WTC11 (cell line): ENCODE data around the gene COMMD10. TPM values are rescaled to one million over a fixed set of nuclear protein-coding genes. Genes with fewer than 3 reads are reported as not detected.

Source experiments
- ATAC-seq: fragments of 200-7000 bp; cut with Tn5 transposase; 2 replicates; pipeline ENCODE4 v1.10.0; 2021; ENCODE audit warnings: mild to moderate bottlenecking, moderate library complexity
- CTCF ChIA-PET: fragments of 300-600 bp; sonication (Branson Sonifier 250); formaldehyde crosslinking; loops from one replicate; lab custom pipeline; 2021; ENCODE audit warnings: antibody characterized with exemption; lab: Charles Lee
- POLR2A ChIA-PET: fragments of 350-600 bp; sonication (Branson Sonifier 250); formaldehyde crosslinking; loops from one replicate; lab custom pipeline; 2021; ENCODE audit warnings: antibody characterized with exemption; lab: Charles Lee
- DNase-seq: peaks from one replicate; pipeline ENCODE4 v3.0.0; 2021; ENCODE audit warnings: low spot score
- H3K27ac Mint-ChIP-seq: 2 replicates; pipeline ENCODE4 v1.8.0; 2021; ENCODE audit warnings: mixed read lengths
- H3K27me3 Mint-ChIP-seq: 2 replicates; pipeline ENCODE4 v1.8.0; 2021; ENCODE audit warnings: low read depth, mild to moderate bottlenecking, moderate library complexity, mixed read lengths
- H3K36me3 Mint-ChIP-seq: 2 replicates; pipeline ENCODE4 v1.8.0; 2021; ENCODE audit warnings: mixed read lengths
- H3K4me1 Mint-ChIP-seq: 2 replicates; pipeline ENCODE4 v1.8.0; 2022; ENCODE audit warnings: mixed read lengths
- H3K4me3 Mint-ChIP-seq: 2 replicates; pipeline ENCODE4 v1.8.0; 2021; ENCODE audit warnings: mild to moderate bottlenecking, moderate library complexity, mixed read lengths
- H3K9me3 Mint-ChIP-seq: 2 replicates; pipeline ENCODE4 v1.8.0; 2021; ENCODE audit warnings: mixed read lengths
- ATF2 ChIP-seq: sonication (generic); formaldehyde crosslinking; IDR thresholded peaks from 2 replicates; pipeline ENCODE4 v1.8.1; 2022; ENCODE audit warnings: low read depth, missing genetic modification reagents, borderline replicate concordance
- HMGA2 ChIP-seq: fragments of 250-450 bp; sonication (Bioruptor Pico); IDR thresholded peaks from 2 replicates; pipeline ENCODE4 v1.4.0; 2021; ENCODE audit warnings: mild to moderate bottlenecking, moderate library complexity
- JUN ChIP-seq: sonication (generic); formaldehyde crosslinking; IDR thresholded peaks from 2 replicates; pipeline ENCODE4 v1.8.0; 2023; ENCODE audit warnings: mild to moderate bottlenecking, missing genetic modification reagents
- TEAD4 ChIP-seq: sonication (generic); formaldehyde crosslinking; IDR thresholded peaks from 2 replicates; pipeline ENCODE4 v1.8.0; 2022; ENCODE audit warnings: mild to moderate bottlenecking, missing genetic modification reagents
- ZBTB21 ChIP-seq: sonication (generic); formaldehyde crosslinking; IDR thresholded peaks from 2 replicates; pipeline ENCODE4 v1.8.1; 2023; ENCODE audit warnings: mild to moderate bottlenecking, missing genetic modification reagents, borderline replicate concordance
- ZNF263 ChIP-seq: sonication (generic); formaldehyde crosslinking; IDR thresholded peaks from 2 replicates; pipeline ENCODE4 v1.8.1; 2022; ENCODE audit warnings: low read depth, mild to moderate bottlenecking, moderate library complexity, missing genetic modification reagents
- ZNF423 ChIP-seq: fragments of 250-450 bp; sonication (Bioruptor Pico); IDR thresholded peaks from 2 replicates; pipeline ENCODE4 v2.1.2; 2022; ENCODE audit warnings: mild to moderate bottlenecking, moderate library complexity
- ZNF425 ChIP-seq: fragments of 250-450 bp; sonication (Bioruptor Pico); conservative IDR thresholded peaks from 2 replicates; pipeline ENCODE4 v1.9.0; 2021; ENCODE audit warnings: mild to moderate bottlenecking
- total RNA-seq: library from RNA; stranded (reverse); gene quantifications from 3 replicates; pipeline ENCODE4 v1.2.3, GENCODE V29; 2021
- TF ChIP-seq, protein P1 (sequence below): sonication (generic); formaldehyde crosslinking; IDR thresholded peaks from 2 replicates; pipeline ENCODE4 v1.8.0; 2022; ENCODE audit warnings: mild to moderate bottlenecking, missing genetic modification reagents
- TF ChIP-seq, protein P2 (sequence below): fragments of 200-600 bp; IDR thresholded peaks from 2 replicates; pipeline ENCODE4 v1.8.0; 2022; ENCODE audit warnings: antibody characterized with exemption
- TF ChIP-seq, protein P3 (sequence below): fragments of 250-450 bp; sonication (Bioruptor Pico); IDR thresholded peaks from 2 replicates; pipeline ENCODE4 v1.8.0; 2021; ENCODE audit warnings: mild to moderate bottlenecking
- TF ChIP-seq, protein P4 (sequence below): fragments of 250-450 bp; sonication (Bioruptor Pico); IDR thresholded peaks from 2 replicates; pipeline ENCODE4 v2.1.2; 2022; ENCODE audit warnings: mild to moderate bottlenecking, moderate library complexity
- TF ChIP-seq, protein P5 (sequence below): fragments of 250-450 bp; sonication (Bioruptor Pico); IDR thresholded peaks from 2 replicates; pipeline ENCODE4 v1.9.0; 2021; ENCODE audit warnings: moderate library complexity, mild to moderate bottlenecking, inconsistent platforms, borderline replicate concordance
- TF ChIP-seq, protein P6 (sequence below): sonication (generic); formaldehyde crosslinking; IDR thresholded peaks from 2 replicates; pipeline ENCODE4 v1.8.1; 2022; ENCODE audit warnings: missing genetic modification reagents, borderline replicate concordance

The COMMD10 gene
- total RNA-seq, 1 experiment from 2014 or later = 34.5 TPM

DNA sequence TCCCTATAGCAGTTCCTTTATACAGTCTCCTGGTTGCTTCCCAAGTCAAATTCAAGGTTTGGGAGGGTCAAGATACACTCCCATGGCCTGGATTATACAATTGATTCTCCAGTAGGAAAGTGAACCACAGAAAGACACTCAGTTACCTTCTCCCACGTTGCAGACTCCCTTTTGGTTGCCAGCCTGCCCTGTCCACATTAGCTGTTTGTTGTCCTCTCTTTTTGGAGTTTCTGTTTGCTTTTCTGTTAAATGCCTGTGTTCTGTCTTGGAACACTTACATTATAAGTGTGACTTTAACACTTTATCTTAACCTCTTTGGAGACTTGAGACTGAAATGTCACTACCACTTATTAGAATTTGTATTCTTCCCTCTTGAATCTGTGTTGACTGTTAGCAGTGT lies 30.3 kb downstream of the COMMD10 start:
- ATAC-seq (no peak), DNase-seq (no peak)
- Mint-ChIP-seq H3K27ac (no peak overlapping the region), H3K4me1 (peaks cover 16% of the 10 kb centered on the region), H3K9me3 (peaks cover 28% of the 10 kb centered on the region), H3K36me3 (peaks cover 34% of the 10 kb centered on the region), H3K4me3 (no peak overlapping the region), H3K27me3 (no peaks in the 10 kb centered on the region)
- POLR2A ChIA-PET = no interaction called here
- CTCF ChIA-PET = no interaction called here
- no peak for TF ChIP-seq ZNF423
- TF ChIP-seq ATF2 (CRISPR knock-in tag) = no peak
- TF ChIP-seq, protein P1, sequence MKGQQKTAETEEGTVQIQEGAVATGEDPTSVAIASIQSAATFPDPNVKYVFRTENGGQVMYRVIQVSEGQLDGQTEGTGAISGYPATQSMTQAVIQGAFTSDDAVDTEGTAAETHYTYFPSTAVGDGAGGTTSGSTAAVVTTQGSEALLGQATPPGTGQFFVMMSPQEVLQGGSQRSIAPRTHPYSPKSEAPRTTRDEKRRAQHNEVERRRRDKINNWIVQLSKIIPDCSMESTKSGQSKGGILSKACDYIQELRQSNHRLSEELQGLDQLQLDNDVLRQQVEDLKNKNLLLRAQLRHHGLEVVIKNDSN = no peak
- TF ChIP-seq TEAD4 (CRISPR knock-in tag) = no peak
- TF ChIP-seq, protein P2, sequence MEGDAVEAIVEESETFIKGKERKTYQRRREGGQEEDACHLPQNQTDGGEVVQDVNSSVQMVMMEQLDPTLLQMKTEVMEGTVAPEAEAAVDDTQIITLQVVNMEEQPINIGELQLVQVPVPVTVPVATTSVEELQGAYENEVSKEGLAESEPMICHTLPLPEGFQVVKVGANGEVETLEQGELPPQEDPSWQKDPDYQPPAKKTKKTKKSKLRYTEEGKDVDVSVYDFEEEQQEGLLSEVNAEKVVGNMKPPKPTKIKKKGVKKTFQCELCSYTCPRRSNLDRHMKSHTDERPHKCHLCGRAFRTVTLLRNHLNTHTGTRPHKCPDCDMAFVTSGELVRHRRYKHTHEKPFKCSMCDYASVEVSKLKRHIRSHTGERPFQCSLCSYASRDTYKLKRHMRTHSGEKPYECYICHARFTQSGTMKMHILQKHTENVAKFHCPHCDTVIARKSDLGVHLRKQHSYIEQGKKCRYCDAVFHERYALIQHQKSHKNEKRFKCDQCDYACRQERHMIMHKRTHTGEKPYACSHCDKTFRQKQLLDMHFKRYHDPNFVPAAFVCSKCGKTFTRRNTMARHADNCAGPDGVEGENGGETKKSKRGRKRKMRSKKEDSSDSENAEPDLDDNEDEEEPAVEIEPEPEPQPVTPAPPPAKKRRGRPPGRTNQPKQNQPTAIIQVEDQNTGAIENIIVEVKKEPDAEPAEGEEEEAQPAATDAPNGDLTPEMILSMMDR = no peak
- TF ChIP-seq, protein P3, sequence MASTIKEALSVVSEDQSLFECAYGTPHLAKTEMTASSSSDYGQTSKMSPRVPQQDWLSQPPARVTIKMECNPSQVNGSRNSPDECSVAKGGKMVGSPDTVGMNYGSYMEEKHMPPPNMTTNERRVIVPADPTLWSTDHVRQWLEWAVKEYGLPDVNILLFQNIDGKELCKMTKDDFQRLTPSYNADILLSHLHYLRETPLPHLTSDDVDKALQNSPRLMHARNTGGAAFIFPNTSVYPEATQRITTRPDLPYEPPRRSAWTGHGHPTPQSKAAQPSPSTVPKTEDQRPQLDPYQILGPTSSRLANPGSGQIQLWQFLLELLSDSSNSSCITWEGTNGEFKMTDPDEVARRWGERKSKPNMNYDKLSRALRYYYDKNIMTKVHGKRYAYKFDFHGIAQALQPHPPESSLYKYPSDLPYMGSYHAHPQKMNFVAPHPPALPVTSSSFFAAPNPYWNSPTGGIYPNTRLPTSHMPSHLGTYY = no peak
- TF ChIP-seq ZNF425 (CRISPR knock-in tag) = no peak
- no peak for TF ChIP-seq ZBTB21 (CRISPR knock-in tag)
- TF ChIP-seq, protein P4, sequence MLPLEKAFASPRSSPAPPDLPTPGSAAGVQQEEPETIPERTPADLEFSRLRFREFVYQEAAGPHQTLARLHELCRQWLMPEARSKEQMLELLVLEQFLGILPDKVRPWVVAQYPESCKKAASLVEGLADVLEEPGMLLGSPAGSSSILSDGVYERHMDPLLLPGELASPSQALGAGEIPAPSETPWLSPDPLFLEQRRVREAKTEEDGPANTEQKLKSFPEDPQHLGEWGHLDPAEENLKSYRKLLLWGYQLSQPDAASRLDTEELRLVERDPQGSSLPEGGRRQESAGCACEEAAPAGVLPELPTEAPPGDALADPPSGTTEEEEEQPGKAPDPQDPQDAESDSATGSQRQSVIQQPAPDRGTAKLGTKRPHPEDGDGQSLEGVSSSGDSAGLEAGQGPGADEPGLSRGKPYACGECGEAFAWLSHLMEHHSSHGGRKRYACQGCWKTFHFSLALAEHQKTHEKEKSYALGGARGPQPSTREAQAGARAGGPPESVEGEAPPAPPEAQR (CRISPR knock-in tag) = no peak
- no peak for TF ChIP-seq JUN (CRISPR knock-in tag)
- TF ChIP-seq, protein P5, sequence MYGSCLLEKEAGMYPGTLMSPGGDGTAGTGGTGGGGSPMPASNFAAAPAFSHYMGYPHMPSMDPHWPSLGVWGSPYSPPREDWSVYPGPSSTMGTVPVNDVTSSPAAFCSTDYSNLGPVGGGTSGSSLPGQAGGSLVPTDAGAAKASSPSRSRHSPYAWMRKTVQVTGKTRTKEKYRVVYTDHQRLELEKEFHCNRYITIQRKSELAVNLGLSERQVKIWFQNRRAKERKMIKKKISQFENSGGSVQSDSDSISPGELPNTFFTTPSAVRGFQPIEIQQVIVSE = no peak
- no peak for TF ChIP-seq ZNF263
- TF ChIP-seq HMGA2 = no peak

- TF ChIP-seq ZNF425 (CRISPR knock-in tag) = no peak
- TF ChIP-seq, protein P6, sequence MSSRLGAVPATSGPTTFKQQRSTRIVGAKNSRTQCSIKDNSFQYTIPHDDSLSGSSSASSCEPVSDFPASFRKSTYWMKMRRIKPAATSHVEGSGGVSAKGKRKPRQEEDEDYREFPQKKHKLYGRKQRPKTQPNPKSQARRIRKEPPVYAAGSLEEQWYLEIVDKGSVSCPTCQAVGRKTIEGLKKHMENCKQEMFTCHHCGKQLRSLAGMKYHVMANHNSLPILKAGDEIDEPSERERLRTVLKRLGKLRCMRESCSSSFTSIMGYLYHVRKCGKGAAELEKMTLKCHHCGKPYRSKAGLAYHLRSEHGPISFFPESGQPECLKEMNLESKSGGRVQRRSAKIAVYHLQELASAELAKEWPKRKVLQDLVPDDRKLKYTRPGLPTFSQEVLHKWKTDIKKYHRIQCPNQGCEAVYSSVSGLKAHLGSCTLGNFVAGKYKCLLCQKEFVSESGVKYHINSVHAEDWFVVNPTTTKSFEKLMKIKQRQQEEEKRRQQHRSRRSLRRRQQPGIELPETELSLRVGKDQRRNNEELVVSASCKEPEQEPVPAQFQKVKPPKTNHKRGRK (CRISPR knock-in tag) = no peak
- DNase-seq (no peak), ATAC-seq (no peak)
- H3K36me3 Mint-ChIP-seq = peaks cover 12% of the 10 kb centered on the region
- POLR2A ChIA-PET = no interaction called here
- CTCF ChIA-PET = no interaction called here
- H3K4me3 Mint-ChIP-seq = no peak overlapping the region
- no peaks in the 10 kb centered on the region for H3K4me1 Mint-ChIP-seq
- H3K27me3 Mint-ChIP-seq = no peaks in the 10 kb centered on the region
- H3K27ac Mint-ChIP-seq = no peak overlapping the region; the same call in 1 of the 2 replicates
- H3K9me3 Mint-ChIP-seq = peaks cover 6% of the 10 kb centered on the region
Observed at GRCh38 chr5:116130471-116130870, 45.6 kb downstream of the COMMD10 start.
